HepG2 (cell line): Measurements from ENCODE around the gene EYA4. TPM values are rescaled to one million over a fixed set of nuclear protein-coding genes. Genes with fewer than 3 reads are reported as not detected.

Experiments used
- ATAC-seq: fragments of 200-7000 bp; cut with Tn5 transposase; 3 replicates; pipeline ENCODE4 v1.9.1; 2020; ENCODE audit warnings: mild to moderate bottlenecking, moderate library complexity
- BruUV-seq: library from RNA; stranded (reverse); fragments of 400-500 nt; replicated peaks from 2 replicates; lab custom pipeline; 2021; lab: Mats Ljungman, UMichigan
- CTCF ChIA-PET: fragments of 300-600 bp; formaldehyde crosslinking; extraction: SDS; loops from one replicate; lab custom pipeline; 2021; ENCODE audit warnings: low total read pairs, inconsistent platforms, low intra/inter-chr PET ratio; lab: Yijun Ruan, JAX
- POLR2A ChIA-PET: fragments of 350-600 bp; sonication (Branson Sonifier 250); formaldehyde crosslinking; loops from one replicate; lab custom pipeline; 2020; ENCODE audit warnings: antibody characterized with exemption, inconsistent platforms; lab: Yijun Ruan, JAX
- DNase-seq: peaks from one replicate; pipeline ENCODE4 v3.0.0-alpha.2; 2015; ENCODE audit warnings: low spot score
- FAIRE-seq: peaks from 3 replicates; lab custom pipeline; 2011; peaks lifted over from hg19 to GRCh38; lab: Jason Lieb, UNC
- H2AFZ ChIP-seq: one replicate; pipeline ENCODE4 v1.6.1; 2011; ENCODE audit warnings: low read length, inconsistent platforms
- H3K27ac ChIP-seq: fragments of 300-600 bp; 3 replicates; pipeline ENCODE4 v1.8.0; 2011; ENCODE audit warnings: mixed run types, mild to moderate bottlenecking, mixed read lengths, low read length, inconsistent platforms; ENCODE audit not compliant: insufficient read depth; ENCODE audit errors: extremely low read length
- H3K27me3 ChIP-seq, 2 experiments: fragments of 200-600 bp in 1 of 2; 2 replicates in 1 of 2; 3 replicates in 1 of 2; pipeline versions ENCODE4 v1.6.0 to v1.8.0; 2011; ENCODE audit warnings: low read length in 2 of 2, mild to moderate bottlenecking in 2 of 2, moderate library complexity in 2 of 2, inconsistent platforms in 1 of 2; ENCODE audit not compliant: insufficient read depth in 2 of 2, control insufficient read depth in 1 of 2
- H3K36me3 ChIP-seq, 2 experiments: fragments of 200-600 bp in 1 of 2; replicated peaks in 1 of 2; 2 replicates in 1 of 2; 3 replicates in 1 of 2; pipeline versions ENCODE4 v1.5.1 to v1.8.0; 2011; ENCODE audit warnings: low read length in 2 of 2, inconsistent platforms in 1 of 2; ENCODE audit not compliant: insufficient read depth in 2 of 2, control insufficient read depth in 1 of 2
- H3K4me1 ChIP-seq: 2 replicates; pipeline ENCODE4 v1.5.1; 2012; ENCODE audit warnings: low read length, inconsistent platforms; ENCODE audit not compliant: insufficient read depth
- H3K4me2 ChIP-seq: 2 replicates; pipeline ENCODE4 v1.6.0; 2011; ENCODE audit warnings: low read depth, low read length, inconsistent platforms
- H3K4me3 ChIP-seq, 3 experiments: fragments of 200-600 bp in 1 of 3; sonication (generic), shearing (Covaris generic) in 1 of 3; replicated peaks in 1 of 3; 2 replicates each; pipeline ENCODE4 v1.5.1; 2011 to 2016; ENCODE audit warnings: low read length in 3 of 3, inconsistent platforms in 2 of 3, low read depth in 2 of 3, mild to moderate bottlenecking in 2 of 3, control low read depth in 1 of 3, mixed read lengths in 1 of 3; ENCODE audit not compliant: insufficient read depth in 1 of 3
- H3K79me2 ChIP-seq: one replicate; pipeline ENCODE4 v1.6.1; 2011; ENCODE audit warnings: low read length, inconsistent platforms; ENCODE audit not compliant: insufficient read depth
- H3K9ac ChIP-seq: 2 replicates; pipeline ENCODE4 v1.6.0; 2011; ENCODE audit warnings: mild to moderate bottlenecking, low read depth, low read length, inconsistent platforms; ENCODE audit not compliant: insufficient read depth
- H3K9me3 ChIP-seq: 2 replicates; pipeline ENCODE4 v1.5.1; 2012; ENCODE audit warnings: mild to moderate bottlenecking, low read length
- H4K20me1 ChIP-seq: 2 replicates; pipeline ENCODE4 v1.6.0; 2011; ENCODE audit warnings: inconsistent platforms, mild to moderate bottlenecking, low read length, moderate library complexity; ENCODE audit not compliant: insufficient read depth
- DRAP1 ChIP-seq: IDR thresholded peaks from 2 replicates; pipeline ENCODE4 v1.6.1; 2016; ENCODE audit warnings: missing genetic modification reagents, missing compliant biosample characterization
- KLF13 ChIP-seq: sonication (generic); formaldehyde crosslinking; IDR thresholded peaks from 2 replicates; pipeline ENCODE4 v1.4.0; 2020; ENCODE audit warnings: mild to moderate bottlenecking, missing genetic modification reagents
- MAFF ChIP-seq: IDR thresholded peaks from 2 replicates; pipeline ENCODE4 v1.6.1; 2011; ENCODE audit warnings: low read depth, low read length, improper control_type of control experiment
- MAFK ChIP-seq, 2 experiments: IDR thresholded peaks in 1 of 2; conservative IDR thresholded peaks in 1 of 2; 2 replicates each; pipeline ENCODE4 v1.6.1; 2011; ENCODE audit warnings: improper control_type of control experiment in 2 of 2, low read length in 2 of 2
- MEIS2 ChIP-seq: sonication (generic); formaldehyde crosslinking; IDR thresholded peaks from 2 replicates; pipeline ENCODE4 v1.9.0; 2021; ENCODE audit warnings: mild to moderate bottlenecking, missing genetic modification reagents
- POLR2AphosphoS2 ChIP-seq: IDR thresholded peaks from 2 replicates; pipeline ENCODE4 v1.6.1; 2011; ENCODE audit warnings: low read depth, low read length, improper control_type of control experiment
- SAP130 ChIP-seq: IDR thresholded peaks from 2 replicates; pipeline ENCODE4 v1.6.1; 2016; ENCODE audit warnings: low read depth
- SNAPC5 ChIP-seq: sonication (generic); formaldehyde crosslinking; IDR thresholded peaks from 2 replicates; pipeline ENCODE4 v1.8.1; 2023; ENCODE audit warnings: mild to moderate bottlenecking, missing genetic modification reagents, borderline replicate concordance
- ZFP37 ChIP-seq: sonication (generic); formaldehyde crosslinking; IDR thresholded peaks from 2 replicates; pipeline ENCODE4 v1.4.0; 2020; ENCODE audit warnings: missing genetic modification reagents, borderline replicate concordance
- ZMAT5 ChIP-seq: sonication (generic); formaldehyde crosslinking; IDR thresholded peaks from 2 replicates; pipeline ENCODE4 v1.5.0; 2020; ENCODE audit warnings: mild to moderate bottlenecking, low read depth, missing genetic modification reagents, borderline replicate concordance
- ZNF562 ChIP-seq: sonication (generic); formaldehyde crosslinking; IDR thresholded peaks from 2 replicates; pipeline ENCODE4 v1.8.0; 2022; ENCODE audit warnings: missing genetic modification reagents, borderline replicate concordance
- ZNF670 ChIP-seq: sonication (generic); formaldehyde crosslinking; IDR thresholded peaks from 2 replicates; pipeline ENCODE4 v1.8.0; 2022; ENCODE audit warnings: mild to moderate bottlenecking, missing genetic modification reagents, borderline replicate concordance
- WGBS: methylation state at CpG from one replicate; pipeline ENCODE4 v1.1.6; 2017; ENCODE audit warnings: low lambda C conversion rate; 5-methylcytosine and 5-hydroxymethylcytosine counted together
- in situ Hi-C: cut with HindIII; loops from 2 replicates; pipeline ENCODE4 v1.10.0; 2017; ENCODE audit warnings: low pct_unique_long_range_greater_than_20kb; ENCODE audit not compliant: extremely low pct_ligation_motif_present
- intact Hi-C: fragments of 100-400 bp; cut with micrococcal nuclease; formaldehyde crosslinking; loops from one replicate; pipeline ENCODE4 v1.10.0; 2022; ENCODE audit not compliant: unreplicated experiment
- polyA plus RNA-seq, 8 experiments: library from polyadenylated mRNA; depleted of rRNA in 3 of 8; stranded (reverse) in 7 of 8; unstranded in 1 of 8; fragments of >200 nt; fragmentation: Illumina TruSeq in 4 of 8; extraction: Trizol in 4 of 8; gene quantifications; 2 replicates each; pipeline versions ENCODE4 v1.2.1 to v1.2.3, GENCODE V29; 2011 to 2016; ENCODE audit warnings: low read depth in 4 of 8, missing spikeins in 1 of 8, mixed read lengths in 1 of 8; ENCODE audit not compliant: insufficient read depth in 1 of 8
- total RNA-seq, 5 experiments: library from RNA; depleted of rRNA; stranded (reverse); fragments of >200 nt; fragmentation: Illumina TruSeq; extraction: Trizol; gene quantifications; 2 replicates each; pipeline ENCODE4 v1.2.3, GENCODE V29; 2016; ENCODE audit warnings: low read depth in 1 of 5

The EYA4 gene
- total and polyA plus RNA-seq, 2 of the 13 experiments (the other 11 are each of a cell fraction or from before 2014, with no cell fraction given) = not detected

GRCh38 chr6:133218852-133219251 lies 22.3 kb upstream of the EYA4 start:
- no peaks in the 10 kb centered on the region for H3K9me3 ChIP-seq
- no peak overlapping the region for H3K4me2 ChIP-seq
- H4K20me1 ChIP-seq = no peaks in the 10 kb centered on the region
- no peaks in the 10 kb centered on the region for H3K27me3 ChIP-seq
- in situ Hi-C loops = no loop called here
- no peak overlapping the region for H3K4me3 ChIP-seq
- POLR2A ChIA-PET = no interaction called here
- no peak for DNase-seq
- H3K27ac ChIP-seq = no peak overlapping the region
- TF ChIP-seq POLR2AphosphoS2 (no peak), DRAP1 (CRISPR knock-in tag) (no peak), ZFP37 (CRISPR knock-in tag) (no peak), ZMAT5 (no peak), KLF13 (CRISPR knock-in tag) (no peak)
- TF ChIP-seq, all 625 proteins: peak for 0
- CTCF ChIA-PET = no interaction called here
- Histone ChIP-seq H3K4me1 (no peaks in the 10 kb centered on the region), H3K79me2 (no peaks in the 10 kb centered on the region), H3K36me3 (no peaks in the 10 kb centered on the region), H2AFZ (no peak overlapping the region), H3K9ac (no peak overlapping the region)
- intact Hi-C loops = no loop called here
- ATAC-seq (no peak), FAIRE-seq (no peak)
- 16% methylated on average over 3 of the region's 3 CpGs for WGBS
- no TSS peak for BruUV-seq

GRCh38 chr6:133223452-133224029 lies 17.6 kb upstream of the EYA4 start:
- no TSS peak for BruUV-seq
- no peaks in the 10 kb centered on the region for H3K36me3 ChIP-seq
- no peaks in the 10 kb centered on the region for H3K4me1 ChIP-seq
- H3K27ac ChIP-seq = no peak overlapping the region
- no peaks in the 10 kb centered on the region for H3K79me2 ChIP-seq
- H4K20me1 ChIP-seq = no peaks in the 10 kb centered on the region
- H3K27me3 ChIP-seq = no peaks in the 10 kb centered on the region
- FAIRE-seq (no peak), DNase-seq (no peak), ATAC-seq (no peak)
- ChIA-PET POLR2A (no interaction called here), CTCF (no interaction called here)
- 4% methylated on average over 3 of the region's 3 CpGs for WGBS
- in situ Hi-C loops = no loop called here
- H3K4me3 ChIP-seq = no peak overlapping the region
- no peak overlapping the region for H3K9ac ChIP-seq
- H3K4me2 ChIP-seq = no peak overlapping the region
- no peak overlapping the region for H2AFZ ChIP-seq
- H3K9me3 ChIP-seq = no peaks in the 10 kb centered on the region
- TF ChIP-seq MAFF (peak; percentile 91), ZNF670 (no peak), SNAPC5 (no peak), ZNF562 (no peak), MEIS2 (CRISPR knock-in tag) (no peak), SAP130 (CRISPR knock-in tag) (no peak), MAFK (conservative IDR thresholded peaks at IDR 0.05 in 1 of 2, IDR thresholded peaks at IDR 0.05 in 1 of 2; ENCODE audit: low read length in 2 of 2) (peak; percentile 85 to 93)
- intact Hi-C loops = no loop called here
